DLD1 (cell line): ENCODE data around the gene NTNG2.
"Not testable (repeated sequence)": the region's sequence is repeated elsewhere in the genome, so short reads cannot be mapped to it uniquely, and the experiment has no call there.

Source experiments
- in situ Hi-C: cut with HindIII; loops from 2 replicates; pipeline ENCODE4 v1.10.0; 2017; ENCODE audit warnings: low sequenced_read_pairs

Gene NTNG2

GRCh38 chr9:132161743-132162184 lies at the start of gene NTNG2:
Gene NTNG2 (plus strand): TSS chr9:132162058. CDS start chr9:132166832, 4,774 bp downstream.
- in situ Hi-C loops: no loop called here

- in situ Hi-C loops: loop anchor here (25.0 kb wide), 1 partner anchor 302 kb away; no protein-coding TSS in a partner anchor
These were observed 47.7 kb upstream of the NTNG2 start for GRCh38 chr9:132114102-132114707.

GRCh38 chr9:132116583-132116982 lies 45.3 kb upstream of the NTNG2 start:
- in situ Hi-C loops: loop anchor here (25.0 kb wide), 1 partner anchor 304 kb away; no protein-coding TSS in a partner anchor

GRCh38 chr9:132117694-132118093 lies 44.2 kb upstream of the NTNG2 start:
- in situ Hi-C loops: loop anchor here (25.0 kb wide), 1 partner anchor 305 kb away; no protein-coding TSS in a partner anchor

GRCh38 chr9:132121021-132121420 lies 40.8 kb upstream of the NTNG2 start:
- in situ Hi-C loops: loop anchor here (25.0 kb wide), 1 partner anchor 309 kb away; no protein-coding TSS in a partner anchor

- in situ Hi-C loops: loop anchor here (25.0 kb wide), 1 partner anchor 312 kb away; no protein-coding TSS in a partner anchor
These were observed 37.1 kb upstream of the NTNG2 start for GRCh38 chr9:132124800-132125199.

- in situ Hi-C loops: no loop called here
These were observed 36.5 kb upstream of the NTNG2 start for GRCh38 chr9:132125361-132125760.

- in situ Hi-C loops: no loop called here
These were observed 35.7 kb upstream of the NTNG2 start for GRCh38 chr9:132125944-132126679.

- in situ Hi-C loops: no loop called here
These were observed 35.1 kb upstream of the NTNG2 start for GRCh38 chr9:132126680-132127236.

GRCh38 chr9:132127888-132128534 lies 33.8 kb upstream of the NTNG2 start:
- in situ Hi-C loops: no loop called here

- in situ Hi-C loops: no loop called here
These were observed 32.3 kb upstream of the NTNG2 start for GRCh38 chr9:132129535-132129934.

GRCh38 chr9:132134085-132134484 lies 27.8 kb upstream of the NTNG2 start:
- in situ Hi-C loops: not testable (repeated sequence)

- in situ Hi-C loops: no loop called here
These were observed 26.4 kb upstream of the NTNG2 start for GRCh38 chr9:132135456-132135855.

GRCh38 chr9:132136151-132136780 lies 25.6 kb upstream of the NTNG2 start:
- in situ Hi-C loops: no loop called here

GRCh38 chr9:132141344-132141947 lies 20.4 kb upstream of the NTNG2 start:
- in situ Hi-C loops: no loop called here

GRCh38 chr9:132141948-132142594 lies 19.8 kb upstream of the NTNG2 start:
- in situ Hi-C loops: no loop called here

GRCh38 chr9:132142924-132143323 lies 18.9 kb upstream of the NTNG2 start:
- in situ Hi-C loops: no loop called here

GRCh38 chr9:132143359-132143758 lies 18.5 kb upstream of the NTNG2 start:
- in situ Hi-C loops: no loop called here

- in situ Hi-C loops: no loop called here
These were observed 17.0 kb upstream of the NTNG2 start for GRCh38 chr9:132144708-132145365.
